ENCODE data around the gene ZNF665.
"Not testable (repeated sequence)": the region's sequence is repeated elsewhere in the genome, so short reads cannot be mapped to it uniquely, and the experiment has no call there.

The ZNF665 gene

GRCh38 chr19:53157626-53158025, 35.5 kb downstream of the ZNF665 start:
- no peak for DNase-seq (ENCODE audit: low read depth in 2 of 2)

- no peak for DNase-seq (ENCODE audit: low read depth in 2 of 2)
Observed at GRCh38 chr19:53156850-53157249, 36.3 kb downstream of the ZNF665 start.

GRCh38 chr19:53147645-53148044, 45.5 kb downstream of the ZNF665 start:
- no peak for DNase-seq (ENCODE audit: low read depth in 2 of 2)

GRCh38 chr19:53140351-53140750, 52.8 kb downstream of the ZNF665 start:
- DNase-seq (ENCODE audit: low read depth in 2 of 2) = no peak

- no peak for DNase-seq (ENCODE audit: low read depth in 2 of 2)
Observed at GRCh38 chr19:53136432-53136831, 56.7 kb downstream of the ZNF665 start.

- peak in 1 of 2 donors; percentile 7 for DNase-seq (ENCODE audit: low read depth in 2 of 2)
Observed at GRCh38 chr19:53132141-53132991, 60.8 kb downstream of the ZNF665 start, which contains the start of gene ZNF415. TSS of gene ZNF415 (minus strand) at chr19:53132910. CDS start at chr19:53122676, 10,234 bp downstream.

GRCh38 chr19:53131727-53132126, 61.4 kb downstream of the ZNF665 start:
- no peak for DNase-seq (ENCODE audit: low read depth in 2 of 2)

- no peak for DNase-seq (ENCODE audit: low read depth in 2 of 2)
Observed at GRCh38 chr19:53131085-53131590, 62.0 kb downstream of the ZNF665 start.

GRCh38 chr19:53130506-53130905, 62.7 kb downstream of the ZNF665 start:
- no peak for DNase-seq (ENCODE audit: low read depth in 2 of 2)

GRCh38 chr19:53126733-53127526, 66.2 kb downstream of the ZNF665 start:
- DNase-seq (ENCODE audit: low read depth in 2 of 2) = not testable (repeated sequence)

DNA sequence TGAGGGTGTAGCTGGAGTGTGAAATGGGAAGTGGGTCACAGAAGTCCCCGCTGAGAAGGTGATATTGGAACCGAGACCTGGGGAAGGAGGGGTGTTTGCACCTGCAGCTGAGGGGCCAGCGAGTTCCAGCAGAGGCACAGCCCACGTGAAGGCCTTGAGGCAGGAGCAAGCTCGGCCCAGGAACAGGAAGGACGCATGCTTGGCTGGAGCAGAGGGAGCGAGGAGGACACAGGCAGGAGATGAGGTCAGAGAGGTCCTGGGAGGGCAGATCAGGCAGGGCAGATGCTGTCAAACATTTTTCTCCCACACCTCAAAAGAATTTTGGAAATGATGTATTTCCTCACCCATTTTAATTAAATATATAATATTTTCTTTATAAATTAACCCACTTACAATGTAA, 69.8 kb downstream of the ZNF665 start:
- no peak for DNase-seq (ENCODE audit: low read depth in 2 of 2)

Data from activated CD8-positive, alpha-beta memory T cell treated with anti-CD3 and anti-CD28 coated beads for 4 hours (primary cell).